ENCODE measurements around the gene TMEM11.
"Not testable (repeated sequence)": the region's sequence is repeated elsewhere in the genome, so short reads cannot be mapped to it uniquely, and the experiment has no call there.

The TMEM11 gene

DNA sequence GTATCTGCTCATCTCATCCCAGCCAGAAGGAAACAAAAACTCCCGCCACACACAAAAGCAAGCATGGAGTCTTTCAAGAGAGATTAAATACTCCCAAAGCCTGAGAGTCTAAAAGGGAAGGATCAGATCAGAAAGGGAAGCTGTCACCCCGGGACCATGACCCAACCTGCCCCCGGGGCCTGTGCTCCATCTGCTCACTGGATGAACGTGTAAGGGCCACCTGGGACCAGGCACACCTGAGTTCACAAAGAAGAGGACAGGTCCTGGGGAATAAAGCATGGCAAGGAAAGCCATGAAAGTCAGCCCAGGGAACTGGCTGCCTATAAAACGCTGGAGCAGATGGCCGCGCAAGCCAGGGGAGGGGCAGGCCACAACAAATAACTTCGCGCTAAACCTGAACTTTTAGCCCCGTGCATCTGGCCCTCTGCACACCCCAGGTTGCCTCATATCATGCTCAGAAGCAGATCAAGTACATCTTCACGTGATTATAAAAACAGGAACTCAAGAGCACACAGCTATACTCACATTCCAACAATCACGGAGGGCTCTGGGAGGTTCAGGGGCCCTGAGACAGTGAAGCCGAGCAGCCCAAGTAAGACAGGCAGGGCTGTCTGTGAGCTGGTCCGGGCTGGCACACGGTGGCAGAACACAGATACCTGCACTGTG lies 3.4 kb downstream of the TMEM11 start:
- no peak for DNase-seq

DNA sequence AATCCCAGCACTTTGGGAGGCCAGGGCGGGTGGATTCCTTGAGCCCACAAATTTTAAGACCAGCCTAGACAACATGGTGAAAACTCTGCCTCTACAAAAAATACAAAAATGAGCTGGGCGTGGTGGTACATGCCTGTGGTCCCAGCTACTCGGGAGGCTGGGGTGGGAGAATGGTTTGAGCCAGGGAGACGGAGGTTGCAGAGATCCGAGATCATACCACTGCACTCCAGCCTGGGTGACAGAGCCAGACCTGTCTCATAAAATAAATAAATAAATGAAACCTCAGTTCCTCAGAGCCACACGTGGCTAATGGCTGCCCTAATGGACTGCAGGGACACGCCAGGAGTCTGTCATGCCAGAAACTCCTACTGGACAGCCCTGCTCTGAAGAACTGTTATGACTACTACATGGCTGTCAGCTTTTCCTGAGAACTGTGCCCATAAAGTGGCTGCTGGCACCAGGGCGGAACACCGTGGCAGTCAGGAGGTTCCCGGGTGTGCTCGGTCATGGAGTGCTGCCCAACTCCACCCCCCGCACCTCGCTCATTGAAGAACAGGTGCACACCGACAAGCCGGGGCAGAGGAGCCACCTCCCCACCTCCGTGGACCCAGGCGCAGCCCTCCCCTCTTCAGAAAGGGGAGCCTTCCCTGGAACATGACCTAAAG lies 4.3 kb downstream of the TMEM11 start:
- DNase-seq, result no peak

DNA sequence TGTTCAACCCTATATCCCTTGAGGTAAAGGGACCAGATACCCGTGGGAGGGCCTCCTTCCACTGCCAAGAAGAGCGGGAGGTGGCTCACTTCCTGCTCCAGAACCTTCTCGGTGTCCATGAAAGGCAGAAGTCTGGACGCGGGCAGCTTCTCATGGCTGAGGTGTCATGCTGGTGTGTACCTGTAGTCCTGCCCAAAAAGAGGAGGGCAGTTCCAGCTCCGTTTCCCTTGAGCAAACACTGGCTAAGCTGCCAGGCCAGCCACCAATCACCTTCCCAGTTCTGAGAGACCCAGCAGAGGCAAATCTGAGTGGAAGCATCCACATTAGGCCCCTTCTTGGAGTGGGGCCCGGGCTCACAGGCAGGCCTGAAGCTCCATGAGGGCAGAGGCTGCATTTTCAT lies 5.6 kb downstream of the TMEM11 start:
- DNase-seq, result no peak

GRCh38 chr17:21204935-21205334 lies 9.0 kb downstream of the TMEM11 start:
- DNase-seq, result no peak

DNA sequence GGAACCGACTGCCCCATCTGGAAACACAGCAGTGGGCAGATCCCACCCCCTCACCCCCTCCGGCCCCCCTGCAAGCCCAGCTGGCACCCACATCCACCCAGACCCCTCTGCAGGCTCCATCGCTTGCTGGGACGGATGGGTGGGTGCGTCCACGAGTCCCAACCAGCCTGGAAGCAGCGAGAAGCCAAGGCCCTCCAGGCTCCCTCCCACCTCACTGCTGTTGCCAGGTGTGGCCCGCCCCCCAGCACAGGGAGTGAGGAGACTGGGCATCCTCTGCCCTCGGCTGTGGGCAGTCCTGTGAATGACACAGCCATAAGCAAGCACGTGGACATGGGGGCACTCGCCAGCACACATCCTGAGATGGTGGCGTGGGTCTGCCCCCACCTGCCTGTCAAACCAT lies 11.4 kb downstream of the TMEM11 start:
- no peak for DNase-seq

GRCh38 chr17:21201874-21202273 lies 12.1 kb downstream of the TMEM11 start:
- no peak for DNase-seq

- DNase-seq, result no peak
These were observed 12.7 kb downstream of the TMEM11 start for GRCh38 chr17:21201298-21201595.

DNA sequence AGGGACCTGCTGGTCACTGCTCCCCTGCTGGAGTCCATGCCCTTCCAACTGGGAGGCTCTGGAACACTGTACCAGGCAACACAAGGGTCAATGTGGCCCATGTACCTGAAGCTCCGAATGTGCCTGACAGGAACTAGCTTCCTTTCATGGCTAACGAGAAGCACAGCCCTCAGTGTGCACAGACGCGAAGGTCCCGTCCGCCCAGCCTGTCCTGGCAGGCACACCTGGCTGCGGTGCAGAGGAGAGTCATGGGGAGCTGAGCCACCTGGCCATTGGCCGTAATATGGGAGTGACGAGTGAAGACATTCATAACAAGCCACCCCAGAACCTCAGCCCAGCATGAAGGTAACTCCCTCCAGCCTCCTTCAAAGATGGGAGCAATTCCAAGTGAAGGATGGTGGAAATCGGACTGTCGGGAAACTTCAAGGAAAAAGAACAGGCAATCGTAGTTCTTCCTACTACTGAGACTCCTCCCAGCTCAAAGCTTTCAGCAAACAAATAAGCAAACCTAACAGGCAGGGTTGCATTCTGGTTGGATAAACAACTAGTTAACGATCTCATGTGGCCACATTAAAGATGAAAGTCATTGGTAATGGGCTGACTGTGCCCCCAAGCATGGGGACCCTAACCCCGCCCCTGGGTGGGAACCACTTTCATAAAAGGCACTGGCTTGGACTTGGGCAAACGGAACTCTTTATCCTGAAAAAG lies 13.2 kb downstream of the TMEM11 start:
- DNase-seq, result no peak

DNA sequence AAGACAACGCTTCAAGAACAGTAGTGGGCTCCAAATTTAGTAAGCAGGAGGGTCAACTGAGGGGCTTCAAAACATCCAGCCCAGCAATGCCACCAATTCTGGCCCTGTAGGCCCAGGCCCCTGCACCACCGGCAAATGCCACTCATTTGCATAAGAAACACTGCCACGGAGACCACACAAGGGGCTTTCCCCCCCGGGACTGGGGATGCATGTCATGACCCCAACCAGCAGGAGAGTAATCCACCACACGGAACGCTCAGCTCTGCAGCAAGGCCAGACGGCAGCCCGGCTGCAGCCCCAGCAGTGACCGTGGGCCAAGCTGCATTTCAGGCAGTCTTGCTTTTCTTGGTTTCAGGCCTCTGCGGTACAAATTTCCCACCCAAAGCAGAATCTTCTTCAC lies 14.1 kb downstream of the TMEM11 start:
- no peak for DNase-seq

DNA sequence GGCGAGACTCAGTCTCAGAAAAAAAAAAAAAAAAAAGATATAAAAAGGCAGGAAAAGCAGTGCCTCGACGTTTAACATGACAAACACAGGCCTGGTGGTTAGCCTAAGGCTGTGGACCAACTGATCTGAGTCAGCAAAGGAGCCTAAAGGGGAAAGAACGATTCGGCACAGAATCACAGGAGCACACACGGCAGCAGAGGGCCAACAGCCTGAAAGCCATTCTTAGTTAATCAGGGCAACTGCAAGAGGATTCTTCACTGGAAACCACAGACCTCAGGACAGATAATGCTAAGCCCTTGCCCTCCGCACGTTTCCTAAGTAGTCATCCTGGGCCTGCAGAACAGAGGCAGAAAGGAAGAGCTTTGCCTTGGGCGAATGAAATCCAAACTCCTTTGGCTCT lies 14.7 kb downstream of the TMEM11 start:
- no peak for DNase-seq

- no peak for DNase-seq
These were observed 15.6 kb downstream of the TMEM11 start for GRCh38 chr17:21198411-21198810.

- DNase-seq, result no peak
These were observed 17.8 kb downstream of the TMEM11 start for GRCh38 chr17:21196126-21196525.

GRCh38 chr17:21194703-21195102 lies 19.3 kb downstream of the TMEM11 start:
- no peak for DNase-seq

- DNase-seq, result no peak
These were observed 19.7 kb downstream of the TMEM11 start for GRCh38 chr17:21194226-21194625.

GRCh38 chr17:21193031-21193430 lies 20.9 kb downstream of the TMEM11 start:
- no peak for DNase-seq

DNA sequence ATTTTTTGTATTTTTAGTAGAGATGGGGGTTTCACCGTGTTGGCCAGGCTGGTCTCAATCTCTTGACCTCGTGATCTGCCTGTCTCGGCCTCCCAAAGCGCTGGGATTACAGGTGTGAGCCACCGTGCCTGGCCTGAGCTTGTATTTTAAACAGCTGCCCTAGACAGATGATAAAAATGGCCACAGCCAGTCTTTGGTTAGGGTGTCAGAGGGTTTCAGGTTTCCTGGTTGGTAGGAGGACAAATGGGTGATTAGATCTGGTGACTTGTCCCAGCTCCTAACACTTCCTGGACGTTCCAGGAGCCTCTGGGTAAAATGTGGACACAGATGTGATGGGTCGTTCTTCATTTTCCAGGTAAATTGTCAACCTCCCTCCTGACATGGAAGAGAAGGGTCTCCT lies 21.5 kb downstream of the TMEM11 start:
- DNase-seq, result not testable (repeated sequence)

DNA sequence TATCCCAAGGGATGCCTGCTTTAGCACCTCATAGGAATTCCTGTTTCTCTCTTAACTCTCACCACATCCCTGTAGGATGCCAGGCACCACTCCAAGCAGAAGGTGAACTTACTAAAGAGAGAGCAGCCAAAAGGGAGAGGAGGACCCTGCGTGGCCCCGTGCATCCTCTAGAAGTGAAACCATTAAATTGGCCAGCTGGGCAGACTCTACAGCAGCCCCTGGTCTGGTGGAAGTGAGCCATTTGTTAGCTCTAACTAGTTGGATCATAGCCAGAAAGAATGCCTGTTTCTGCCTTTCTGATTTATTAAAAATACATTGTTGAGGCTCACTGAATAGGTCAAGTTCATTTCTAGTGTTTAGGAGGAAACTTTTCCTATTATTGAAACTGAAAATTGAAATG lies 22.3 kb downstream of the TMEM11 start:
- DNase-seq, result no peak

DNA sequence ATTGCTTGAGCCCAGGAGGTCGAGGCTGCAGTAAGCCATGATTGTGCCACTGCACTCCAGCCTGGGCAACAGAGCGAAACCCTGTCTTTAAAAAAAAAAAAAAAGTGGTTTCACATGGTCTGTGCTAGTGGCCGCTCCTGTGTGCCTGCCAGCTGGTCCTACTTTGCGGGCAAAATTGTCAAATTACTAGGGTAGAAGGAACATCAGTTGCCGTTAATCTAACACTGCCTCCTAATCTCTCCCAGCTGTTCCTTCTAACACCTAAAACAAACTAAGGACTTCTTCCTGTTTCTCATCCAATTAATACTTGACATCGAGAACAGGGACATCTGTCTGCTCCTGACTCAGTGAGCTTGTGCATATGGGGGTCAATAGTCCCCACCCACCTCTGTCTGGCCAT lies 23.9 kb downstream of the TMEM11 start:
- DNase-seq, result no peak

- DNase-seq, result no peak
These were observed 24.6 kb downstream of the TMEM11 start for GRCh38 chr17:21189361-21189760.

DNA sequence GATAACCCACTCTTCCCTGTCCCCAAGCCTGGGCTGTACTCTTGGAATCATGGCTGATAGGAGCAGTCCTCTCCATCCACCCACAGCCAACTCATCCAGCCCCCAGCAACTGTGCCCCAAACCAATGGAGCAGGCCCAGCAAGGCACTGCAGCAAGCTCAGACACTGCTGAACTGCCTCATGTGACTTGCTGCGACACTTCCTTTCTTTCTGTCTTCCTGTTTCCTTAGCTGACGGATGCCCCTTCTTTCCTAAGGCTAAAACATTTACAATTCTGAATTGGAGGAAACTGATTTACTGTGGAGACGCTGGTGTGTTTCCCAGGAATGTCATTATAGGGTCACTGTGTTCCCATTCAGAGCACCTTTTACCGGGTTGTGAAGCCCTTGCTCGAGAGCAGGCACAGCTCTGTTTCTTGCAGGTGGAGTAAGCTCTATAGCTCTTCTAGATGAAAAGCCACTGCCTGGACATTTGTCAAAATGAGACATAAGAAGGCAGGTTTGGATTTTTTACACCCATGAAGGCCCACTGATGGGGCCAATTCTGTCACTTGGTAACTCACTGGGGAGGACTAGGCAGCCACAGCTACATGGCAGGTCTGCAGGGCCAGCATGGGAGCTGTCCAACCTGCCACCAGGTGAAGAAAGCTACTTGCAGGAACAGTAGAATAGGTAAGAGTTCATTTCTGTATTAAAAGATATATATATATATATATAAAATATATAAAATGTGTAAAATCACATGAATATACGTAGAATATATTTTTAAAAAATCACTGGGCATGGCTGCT lies 27.4 kb downstream of the TMEM11 start:
- no peak for DNase-seq

DNA sequence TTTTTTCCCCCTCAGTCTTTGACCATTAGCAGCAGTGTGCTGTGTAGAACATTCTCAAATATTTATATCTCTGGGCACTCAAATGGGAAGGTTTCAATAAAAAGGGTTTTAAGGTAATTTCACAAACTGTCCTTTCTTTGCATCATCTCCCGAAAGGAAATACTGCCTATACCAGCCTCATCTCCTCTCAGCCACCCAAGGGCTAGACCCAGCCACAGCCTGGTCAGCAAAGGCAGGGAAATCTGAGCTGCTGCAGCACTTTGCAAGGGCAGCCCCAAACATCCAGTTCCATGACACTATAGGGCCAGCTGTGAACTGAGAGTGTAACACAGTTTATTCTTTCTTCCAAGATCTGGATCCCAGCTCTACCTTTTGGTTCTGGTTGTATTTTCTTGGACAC lies 28.9 kb downstream of the TMEM11 start:
- DNase-seq, result no peak

DNA sequence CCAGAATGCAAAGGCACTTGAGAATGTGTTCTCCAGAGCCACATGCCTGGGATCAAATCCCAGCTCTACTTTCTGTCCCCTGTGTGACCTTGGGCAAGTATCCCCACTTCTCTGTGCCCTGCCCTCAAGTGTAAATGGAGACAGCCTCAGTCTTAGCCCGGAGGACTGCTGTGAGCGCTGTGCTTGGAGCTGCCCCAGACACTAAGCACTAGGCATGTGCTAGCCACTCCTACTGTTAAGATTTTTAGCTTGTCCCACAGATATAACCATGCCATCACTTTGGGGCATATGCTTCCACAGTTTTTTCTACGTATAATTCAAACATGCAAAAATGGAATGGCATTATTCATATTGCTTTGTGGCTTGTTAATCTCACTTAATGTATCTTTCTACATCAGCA lies 29.4 kb downstream of the TMEM11 start:
- no peak for DNase-seq

GRCh38 chr17:21183468-21183867 lies 30.5 kb downstream of the TMEM11 start:
- no peak for DNase-seq

Data from central memory CD4-positive, alpha-beta T cell (primary cell).